GM20000 (cell line): ENCODE results near the gene ZNF423.

Source experiments
- DNase-seq: peaks from one replicate; pipeline ENCODE4 v3.0.0; 2012; ENCODE audit warnings: low spot score
- CTCF ChIP-seq: IDR thresholded peaks from 2 replicates; pipeline ENCODE4 v1.5.1; 2012; ENCODE audit warnings: mild to moderate bottlenecking, control low read depth; ENCODE audit errors: extremely low read depth, missing control alignments

Gene ZNF423

GRCh38 chr16:49474741-49475140 is 381.2 kb downstream of the ZNF423 start:
- no peak for DNase-seq

GRCh38 chr16:49473773-49474172 is 382.1 kb downstream of the ZNF423 start:
- TF ChIP-seq CTCF = no peak
- DNase-seq = no peak

More at GRCh38 chr16:49474741-49475140, 381.2 kb downstream of the ZNF423 start:
- no peak for TF ChIP-seq CTCF

GRCh38 chr16:49473131-49473530 is 382.8 kb downstream of the ZNF423 start:
- TF ChIP-seq CTCF = no peak
- no peak for DNase-seq

DNA sequence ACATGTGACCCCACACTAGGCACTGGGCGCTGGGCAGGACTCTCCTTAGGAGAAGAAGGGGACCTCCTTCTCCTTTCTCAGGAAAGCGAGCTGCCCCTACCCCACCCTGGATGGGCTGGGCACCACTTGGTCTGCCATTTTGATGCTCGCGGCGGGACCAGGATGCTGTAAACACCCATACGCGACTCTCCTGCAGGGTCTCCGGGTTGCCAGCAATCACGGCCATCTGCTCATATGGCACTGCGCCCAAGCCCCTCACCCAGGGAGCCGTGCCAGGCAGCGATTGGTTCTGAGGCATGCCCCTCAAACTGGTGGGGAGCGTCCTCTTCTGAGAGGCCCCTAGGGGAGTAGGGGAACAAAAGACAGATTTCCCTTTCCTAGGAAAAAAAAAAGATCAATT is 383.3 kb downstream of the ZNF423 start:
- no peak for DNase-seq
- no peak for TF ChIP-seq CTCF

DNA sequence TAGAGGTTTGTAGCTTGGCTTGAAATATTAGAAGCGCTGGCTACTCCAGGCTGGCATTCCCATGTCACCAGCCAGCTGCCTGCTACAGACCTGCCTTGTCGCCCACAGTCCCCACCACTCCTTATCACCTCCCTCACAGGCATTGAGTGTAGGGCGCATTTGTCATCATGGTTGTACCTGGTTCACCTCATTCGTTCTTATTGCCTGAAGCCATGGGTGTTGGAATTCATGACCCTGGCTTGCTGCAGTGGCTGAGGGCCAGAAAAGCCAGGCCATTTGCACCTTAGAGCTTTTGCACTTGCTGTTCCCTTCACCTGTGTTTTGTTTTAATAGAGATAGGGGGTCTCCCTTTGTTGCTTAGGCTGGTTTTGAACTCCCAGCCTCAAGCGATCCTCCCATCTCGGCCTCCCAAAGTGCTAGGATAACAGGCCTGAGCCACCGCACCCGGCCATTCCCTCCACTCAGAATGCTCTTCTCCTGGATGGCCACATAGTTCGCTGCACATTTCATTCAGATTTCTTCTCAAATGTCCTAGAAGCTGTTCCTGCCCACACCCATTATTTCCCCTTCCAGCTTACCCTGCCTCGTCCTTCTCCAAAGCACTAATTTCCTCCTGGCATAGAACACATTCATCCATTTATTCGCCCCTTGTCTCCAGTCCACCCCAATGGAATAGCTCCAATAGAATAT is 384.7 kb downstream of the ZNF423 start:
- DNase-seq = no peak

GRCh38 chr16:49470513-49470991 is 385.4 kb downstream of the ZNF423 start:
- no peak for TF ChIP-seq CTCF
- no peak for DNase-seq

More for the DNA sequence above, 384.7 kb downstream of the ZNF423 start:
- TF ChIP-seq CTCF = no peak

- no peak for TF ChIP-seq CTCF
- no peak for DNase-seq
These were observed 385.9 kb downstream of the ZNF423 start for GRCh38 chr16:49469930-49470451.
